IPS-NIHi11 (cell line): Measurements from ENCODE around the gene NLRP5.
A peak's percentile ranks its signal among the peaks of the same experiment; 100 is the strongest.
"Not testable (repeated sequence)": the region's sequence is repeated elsewhere in the genome, so short reads cannot be mapped to it uniquely, and the experiment has no call there.

Experiments used
- DNase-seq: peaks from one replicate; pipeline ENCODE4 v3.0.0; 2012; ENCODE audit warnings: mixed read lengths, low spot score

NLRP5 gene

DNA sequence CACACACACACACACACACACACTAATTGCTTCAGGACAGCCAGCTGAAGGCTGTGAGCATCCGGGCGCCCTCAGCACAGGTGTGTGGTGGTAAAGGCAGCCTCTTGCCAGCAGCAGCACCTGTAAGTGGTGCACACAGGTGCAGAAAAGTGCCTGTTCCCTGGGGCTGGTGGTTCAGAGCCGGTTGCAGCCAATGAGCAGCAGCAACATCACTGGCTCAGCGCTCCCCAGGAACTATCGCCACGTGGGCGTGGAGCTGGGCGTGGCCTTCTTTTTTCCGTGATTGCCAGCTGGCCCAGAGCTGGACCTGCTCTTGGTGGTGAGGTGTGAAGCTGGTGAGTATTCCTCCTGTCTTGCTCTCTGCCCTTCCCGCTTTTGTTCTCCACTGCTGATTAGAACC lies at the start of gene NLRP5:
TSS of gene NLRP5 (plus strand) at position 289 of the 400 bp plus-strand sequence.
- DNase-seq, result no peak

- DNase-seq, result no peak
Measured at GRCh38 chr19:55939206-55939605, 47.4 kb upstream of the NLRP5 start.

DNA sequence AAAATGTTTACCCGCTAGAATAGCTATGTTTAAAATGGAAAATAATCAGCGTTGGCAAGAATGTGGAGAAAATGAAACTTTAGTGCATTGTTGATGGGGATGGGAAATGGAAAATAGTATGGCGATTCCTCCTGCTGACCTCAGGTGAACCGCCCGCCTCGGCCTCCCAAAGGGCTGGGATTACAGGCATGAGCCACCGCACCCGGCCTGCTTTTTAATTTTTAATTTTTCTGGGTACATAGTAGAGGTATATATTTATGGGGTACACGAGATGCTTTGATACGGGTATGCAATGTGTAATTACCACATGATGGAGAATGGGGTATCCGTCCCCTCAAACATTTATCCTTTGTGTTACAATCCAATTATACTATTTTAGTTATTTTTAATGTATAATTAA lies 46.3 kb upstream of the NLRP5 start:
- DNase-seq, result no peak

GRCh38 chr19:55947532-55947931 lies 39.0 kb upstream of the NLRP5 start, which contains the start of gene NLRP8:
Gene NLRP8, plus strand, starts transcription at chr19:55947832.
- no peak for DNase-seq

DNA sequence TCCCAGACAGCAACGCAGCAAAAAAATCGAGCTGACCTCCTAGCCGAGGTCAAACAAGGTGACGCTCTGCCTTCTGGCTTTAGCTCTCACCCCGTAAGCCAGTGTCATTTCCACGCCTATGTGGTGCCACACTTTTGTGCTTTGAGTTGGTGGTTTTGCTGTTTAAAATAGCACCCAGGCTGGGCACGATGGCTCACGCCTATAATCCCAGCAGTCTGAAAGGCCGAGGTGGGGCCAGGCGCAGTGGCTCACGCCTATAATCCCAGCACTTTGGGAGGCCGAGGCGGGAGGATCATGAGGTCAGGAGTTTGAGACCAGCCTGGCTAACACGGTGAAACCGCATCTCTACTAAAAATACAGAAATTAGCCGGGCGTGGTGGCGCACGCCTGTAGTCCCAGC lies 36.0 kb upstream of the NLRP5 start:
- not testable (repeated sequence) for DNase-seq

- no peak for DNase-seq
Measured at GRCh38 chr19:55956431-55956830, 30.1 kb upstream of the NLRP5 start.

DNA sequence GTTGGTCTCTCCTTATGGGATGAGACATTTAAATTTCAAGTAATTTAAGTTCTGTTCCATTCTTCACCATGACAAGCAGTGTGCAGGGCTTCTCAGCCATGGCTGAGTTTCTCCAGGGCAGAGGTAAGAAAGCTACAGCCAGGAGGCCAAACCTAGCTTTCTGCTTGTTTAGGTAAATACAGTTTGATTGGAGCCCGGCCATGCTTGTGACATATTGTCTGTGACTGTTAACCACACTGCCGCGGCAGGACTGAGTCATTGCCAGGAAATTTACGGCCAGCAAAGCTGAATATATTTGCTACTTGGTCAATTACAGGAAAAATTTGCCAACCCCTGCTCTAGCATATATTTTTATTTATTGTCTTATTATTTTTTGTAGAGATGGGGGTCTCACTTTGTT lies 28.2 kb upstream of the NLRP5 start:
- no peak for DNase-seq

DNA sequence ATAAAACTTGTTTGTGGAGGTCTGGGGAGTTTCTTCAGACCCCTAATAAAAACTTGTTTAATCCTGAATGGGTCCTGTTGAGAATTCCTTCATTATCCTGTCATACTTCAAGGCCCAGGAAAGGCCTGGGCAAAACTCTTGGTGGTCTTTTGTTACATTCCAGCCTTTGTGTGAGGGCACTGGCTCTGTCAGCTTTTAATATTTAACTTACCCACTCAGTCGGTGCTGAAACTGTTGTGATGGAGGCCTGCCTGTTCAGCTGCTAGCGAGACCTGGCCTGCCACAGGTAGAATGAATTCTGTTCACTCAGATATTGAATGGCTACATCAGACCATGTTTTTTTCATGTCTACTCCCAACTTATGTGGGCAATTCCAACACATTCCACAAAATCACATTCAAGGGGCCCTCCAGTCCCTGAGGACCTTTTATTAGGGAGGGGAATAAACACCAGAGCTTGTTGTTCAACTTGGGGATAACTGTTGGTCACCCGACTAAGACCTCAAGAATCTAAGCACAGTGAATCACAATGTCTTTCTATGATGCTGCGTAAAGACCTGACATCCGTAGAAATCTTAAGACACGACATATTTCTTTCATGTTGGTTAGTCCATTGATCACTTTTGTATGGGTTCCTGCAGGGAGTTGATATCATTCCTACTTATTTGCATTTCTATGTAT lies 26.4 kb upstream of the NLRP5 start:
- DNase-seq, result no peak

DNA sequence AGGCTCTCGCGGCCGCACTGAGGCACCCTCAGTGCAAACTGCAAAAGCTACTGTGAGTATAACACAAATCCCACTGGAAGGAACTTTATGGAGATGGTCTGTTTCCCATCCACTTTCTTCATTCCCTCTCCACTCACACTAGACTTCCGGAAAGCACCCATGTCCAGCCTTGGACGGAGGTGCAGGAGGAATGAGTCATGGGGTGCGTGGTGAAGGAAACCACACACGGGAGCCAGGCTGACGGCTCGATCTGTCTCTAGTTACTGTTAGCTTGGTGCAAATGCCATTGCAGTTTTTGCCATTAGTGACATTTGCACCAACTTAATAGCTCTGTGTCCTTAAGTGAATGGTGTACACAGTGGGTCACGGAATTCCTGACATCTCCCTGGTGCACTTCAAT lies 24.4 kb upstream of the NLRP5 start:
- no peak for DNase-seq

DNA sequence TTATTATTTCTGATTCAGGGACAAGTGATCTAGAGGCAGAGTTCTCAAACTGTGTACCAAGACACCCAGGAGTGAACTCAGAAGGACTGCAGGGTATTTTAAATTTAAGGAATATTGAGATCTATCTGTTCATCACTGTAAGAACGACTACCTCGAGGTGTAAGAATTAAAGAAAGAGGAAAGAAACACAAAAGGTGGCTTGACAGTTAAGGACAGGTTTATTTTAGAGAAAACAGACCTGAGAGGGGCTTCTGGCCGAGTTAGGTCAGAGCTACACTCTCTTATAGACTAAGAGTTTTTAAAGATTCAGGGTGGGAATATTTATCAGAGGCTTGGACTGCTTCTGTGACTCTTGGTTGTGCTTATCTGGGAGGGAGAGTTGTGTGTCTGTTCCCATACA lies 12.6 kb upstream of the NLRP5 start:
- DNase-seq, result no peak

DNA sequence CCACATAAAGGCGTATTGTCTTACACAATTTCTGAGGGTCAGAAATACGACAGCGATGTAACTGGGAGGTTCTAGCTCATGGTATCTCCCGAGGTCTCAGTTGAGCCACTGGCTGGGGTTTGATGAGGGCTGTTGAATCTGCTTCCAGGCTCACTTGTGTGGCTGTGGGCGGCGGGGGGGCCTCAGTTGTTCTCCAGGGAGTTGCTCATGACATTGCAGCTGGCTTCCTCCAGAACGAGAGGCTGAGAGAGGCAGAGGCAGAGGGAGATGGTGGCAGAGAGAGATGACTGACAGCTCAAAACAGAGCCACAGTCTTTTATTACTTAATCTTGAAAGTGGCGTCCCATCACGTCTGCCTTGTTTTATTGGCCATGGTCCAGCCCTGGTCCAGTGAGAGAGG lies 6.2 kb upstream of the NLRP5 start:
- DNase-seq, result no peak

- no peak for DNase-seq
Measured at GRCh38 chr19:55985254-55985653, 1.3 kb upstream of the NLRP5 start.

GRCh38 chr19:55990831-55991230 lies 4.3 kb downstream of the NLRP5 start:
- DNase-seq, result no peak

GRCh38 chr19:55993492-55993891 lies 6.9 kb downstream of the NLRP5 start:
- DNase-seq, result no peak

GRCh38 chr19:56014765-56015164 lies 28.2 kb downstream of the NLRP5 start:
- no peak for DNase-seq

GRCh38 chr19:56015756-56016155 lies 29.2 kb downstream of the NLRP5 start:
- DNase-seq, result no peak

DNA sequence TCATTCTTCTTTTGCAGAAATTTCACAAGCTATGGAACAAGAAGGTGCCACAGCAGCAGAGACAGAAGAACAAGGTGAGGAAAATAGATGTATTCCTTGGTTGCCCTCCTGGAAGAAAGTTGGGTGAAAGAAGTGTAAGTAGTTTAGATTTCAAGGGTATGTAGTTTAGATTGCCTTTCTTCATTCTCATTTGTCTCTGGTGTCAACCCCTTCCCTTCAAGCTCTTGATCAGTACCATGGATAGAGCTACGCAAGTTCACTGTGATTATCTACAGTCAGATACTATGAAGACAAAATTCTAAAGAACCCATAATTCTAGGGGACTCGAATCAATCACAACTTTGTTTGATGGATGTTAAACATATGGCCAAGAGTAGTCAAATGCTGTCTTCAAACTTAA lies 32.8 kb downstream of the NLRP5 start:
- not testable (repeated sequence) for DNase-seq

- DNase-seq, result not testable (repeated sequence)
Measured at GRCh38 chr19:56020355-56020975, 33.9 kb downstream of the NLRP5 start.

GRCh38 chr19:56026769-56027168 lies 40.2 kb downstream of the NLRP5 start:
- no peak for DNase-seq

- DNase-seq, result no peak
Measured at GRCh38 chr19:56053596-56053995, 67.0 kb downstream of the NLRP5 start.

DNA sequence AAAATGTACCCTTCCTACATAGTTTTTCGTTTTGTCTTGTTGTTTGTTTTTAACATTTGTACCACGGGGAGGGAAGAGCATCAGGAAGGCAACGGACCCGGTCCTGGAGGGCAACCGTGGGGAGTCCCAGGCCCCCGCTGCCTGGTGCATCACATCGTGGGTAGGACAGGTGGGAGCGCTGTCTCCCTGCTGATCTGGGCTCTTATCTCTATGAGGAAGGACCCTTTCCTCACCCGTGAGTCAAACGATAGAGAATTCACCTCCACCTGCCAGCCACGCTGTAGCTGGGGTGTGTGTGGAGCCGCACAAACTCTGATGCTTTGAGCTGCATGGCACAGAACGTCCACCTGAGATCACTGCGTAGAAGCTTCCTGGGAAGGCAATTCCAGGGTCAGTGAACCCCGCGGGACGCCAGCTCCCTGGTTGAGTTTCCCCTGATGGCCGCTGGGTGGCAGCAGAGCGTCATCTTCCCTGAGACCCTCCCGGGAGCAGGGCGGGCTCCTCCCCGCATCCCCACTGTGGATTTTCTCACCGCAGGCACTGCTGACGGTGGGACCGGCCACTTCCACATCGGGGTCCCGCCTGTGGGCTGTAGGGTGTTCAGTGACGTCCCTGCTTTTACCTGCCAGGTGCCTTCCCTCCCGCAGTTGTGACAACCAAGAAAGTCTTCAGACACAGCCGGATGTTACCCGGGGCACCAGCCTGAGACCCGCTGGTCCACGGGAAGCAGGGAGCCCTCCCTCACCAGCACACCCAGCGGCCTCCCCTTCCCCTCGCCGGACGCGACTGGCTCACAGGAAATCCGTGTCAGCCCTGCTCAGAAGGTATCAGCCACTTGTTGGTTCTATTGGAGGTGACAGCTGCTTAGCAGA lies 79.8 kb downstream of the NLRP5 start:
- DNase-seq, result peak; percentile 93

GRCh38 chr19:56069642-56070041 lies 83.1 kb downstream of the NLRP5 start:
- DNase-seq, result no peak

- DNase-seq, result no peak
Measured at GRCh38 chr19:56071151-56071550, 84.6 kb downstream of the NLRP5 start.
